Esophagus (tissue), 2 donors: ENCODE data around the gene PRSS1. TPM values are rescaled to one million over a fixed set of nuclear protein-coding genes. Genes with fewer than 3 reads are reported as not detected.
"Not testable (repeated sequence)": the region's sequence is repeated elsewhere in the genome, so short reads cannot be mapped to it uniquely, and the experiment has no call there.

Experiments
- H3K27ac ChIP-seq, 2 donors: one replicate each; pipeline ENCODE4 v1.5.1; 2013; ENCODE audit warnings: low read depth in 2 of 2, mild to moderate bottlenecking in 2 of 2, inconsistent platforms in 1 of 2, low read length in 1 of 2, moderate library complexity in 1 of 2
- H3K27me3 ChIP-seq, 2 donors: one replicate each; pipeline ENCODE4 v1.6.1; 2013; ENCODE audit warnings: low read length in 2 of 2, control low read depth in 1 of 2, mild to moderate bottlenecking in 1 of 2; ENCODE audit not compliant: insufficient read depth in 2 of 2, control insufficient read depth in 1 of 2
- H3K36me3 ChIP-seq, 2 donors: one replicate each; pipeline ENCODE4 v1.6.1; 2013; ENCODE audit warnings: low read length in 1 of 2; ENCODE audit not compliant: control insufficient read depth in 2 of 2, insufficient read depth in 2 of 2
- H3K4me1 ChIP-seq, 2 donors: one replicate each; pipeline ENCODE4 v1.6.1; 2013; ENCODE audit warnings: low read length in 1 of 2; ENCODE audit not compliant: control insufficient read depth in 2 of 2, insufficient read depth in 2 of 2
- H3K4me3 ChIP-seq, 2 donors: one replicate each; pipeline ENCODE4 v1.5.1; 2013; ENCODE audit warnings: low read length in 2 of 2, mild to moderate bottlenecking in 2 of 2, low read depth in 1 of 2, moderate library complexity in 1 of 2
- H3K9me3 ChIP-seq, 2 donors: one replicate each; pipeline ENCODE4 v1.6.1; 2013; ENCODE audit warnings: mild to moderate bottlenecking in 2 of 2, low read depth in 1 of 2, low read length in 1 of 2, moderate library complexity in 1 of 2; ENCODE audit not compliant: control insufficient read depth in 2 of 2, insufficient read depth in 1 of 2
- WGBS, 2 donors: extraction: QIAGEN DNeasy Blood & Tissue Kit; methylation state at CpG; one replicate each; pipeline ENCODE4 v1.1.7; 2013; 5-methylcytosine and 5-hydroxymethylcytosine counted together
- polyA plus RNA-seq, 2 donors: library from polyadenylated mRNA; stranded (reverse); fragments of 200-250 nt; gene quantifications; one replicate each; pipeline ENCODE4 v1.2.3, GENCODE V29; 2013
- donor health status: healthy with polysubstance abuse.
- donor health status: Bipolar disorder and iron deficiency.

The PRSS1 gene
- polyA plus RNA-seq = 1 to 10 TPM in 1 of 2 donors, under 1 TPM in 1; 0.59 to 3.0 TPM

DNA sequence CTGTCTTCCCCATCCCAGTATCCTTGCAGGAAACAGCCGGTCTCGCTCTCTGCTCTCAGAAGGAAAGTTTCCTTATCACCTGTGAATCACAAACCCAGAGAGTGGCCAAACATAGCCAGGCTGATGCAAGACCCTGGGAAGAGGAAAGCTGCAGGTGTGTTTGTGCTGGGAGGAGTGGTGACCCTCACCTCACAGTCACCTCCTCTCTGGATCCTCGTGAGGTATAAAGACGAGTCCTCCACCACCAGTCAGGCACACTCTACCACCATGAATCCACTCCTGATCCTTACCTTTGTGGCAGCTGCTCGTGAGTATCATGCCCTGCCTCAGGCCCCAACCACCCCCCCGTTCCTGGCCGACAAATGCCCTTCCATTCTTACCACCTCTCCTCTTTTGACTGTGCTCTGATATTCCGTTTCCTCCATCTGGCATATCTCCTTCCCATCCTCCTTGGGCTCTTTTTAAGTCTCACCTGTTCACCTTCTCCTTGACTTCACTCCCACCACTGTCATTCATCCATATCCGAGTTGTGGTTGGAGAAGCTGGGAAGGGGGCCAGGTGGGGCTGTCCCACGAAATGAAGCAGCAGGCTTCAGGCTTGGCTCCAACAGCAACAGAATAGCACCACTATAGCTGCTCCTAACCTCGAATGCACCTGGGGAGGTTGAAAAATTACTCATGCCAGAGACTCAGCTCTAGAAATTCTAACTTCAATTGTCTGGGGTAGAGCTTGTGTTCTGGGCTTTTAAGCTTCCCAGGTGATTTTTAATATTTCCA lies at the start of gene PRSS1:
Gene PRSS1 (plus strand): TSS at position 255 of the 776 bp plus-strand sequence. CDS start 13 bp downstream, at position 268.
- WGBS, 2 donors = 53 to 55% methylated on average over 11 of the region's 11 CpGs
- no peaks in the 10 kb centered on the region for H3K36me3 ChIP-seq

DNA sequence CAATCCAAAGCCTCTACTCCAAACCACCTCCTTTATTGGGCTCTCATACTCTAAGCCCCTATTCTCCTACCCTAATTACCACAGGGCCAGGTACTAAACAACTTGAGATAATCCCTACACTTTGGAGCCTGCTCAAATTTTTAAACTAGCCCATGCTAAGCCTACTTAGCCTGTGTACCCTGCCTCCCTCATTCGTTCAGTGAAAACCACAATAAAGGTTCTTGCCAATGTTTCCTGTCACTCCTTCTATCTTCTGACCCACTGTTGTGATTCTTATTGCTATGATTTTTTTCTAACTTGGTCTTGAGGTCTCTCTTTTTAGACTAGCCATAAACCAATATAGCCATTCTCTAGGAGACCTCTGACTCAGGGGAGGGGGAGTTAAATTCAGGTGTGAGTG lies 48.3 kb upstream of the PRSS1 start:
- WGBS, 2 donors = 45 to 49% methylated on average over 1 of the region's 1 CpG

More for the DNA sequence above, at the start of gene PRSS1:
- H3K4me3 ChIP-seq = no peak within 1 kb of the TSS
- no peaks in the 10 kb centered on the region for H3K9me3 ChIP-seq
- H3K27ac ChIP-seq = no peak within 1 kb of the TSS
- H3K4me1 ChIP-seq = peaks cover 0 to 2% of the 10 kb centered on the region in 2 donors
- H3K27me3 ChIP-seq = no peaks in the 10 kb centered on the region

DNA sequence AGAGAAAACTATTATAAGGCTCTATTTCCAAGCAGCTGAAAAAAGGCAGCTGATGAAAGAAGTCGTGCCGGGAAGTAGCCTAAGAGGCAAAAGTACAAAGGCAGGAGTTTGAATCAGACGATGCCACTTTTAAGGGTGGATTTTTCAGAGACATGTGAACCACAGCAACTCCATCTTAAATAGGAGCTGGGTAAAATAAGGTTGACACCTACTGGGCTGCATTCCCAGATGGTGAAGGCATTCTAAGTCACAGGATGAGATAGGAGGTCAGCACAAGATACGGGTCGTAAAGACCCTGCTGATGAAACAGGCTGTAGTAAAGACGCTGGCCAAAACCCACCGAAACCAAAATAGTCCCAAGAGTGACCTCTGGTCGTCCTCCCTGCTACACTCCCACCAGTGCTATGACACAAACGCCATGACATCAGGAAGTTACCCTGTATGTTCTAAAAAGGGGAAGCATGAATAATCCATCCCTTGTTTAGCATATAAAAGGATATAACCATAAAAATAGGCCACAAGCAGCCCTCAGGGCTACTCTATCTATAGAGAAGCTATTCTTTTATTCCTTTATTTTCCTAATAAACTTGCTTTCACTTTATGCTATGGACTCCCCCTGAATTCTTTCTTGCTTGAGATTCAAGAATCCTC lies 45.5 kb upstream of the PRSS1 start:
- no peaks in the 10 kb centered on the region for H3K36me3 ChIP-seq
- H3K27ac ChIP-seq = no peak overlapping the region
- WGBS, 2 donors = 68 to 84% methylated on average over 9 of the region's 9 CpGs
- H3K4me1 ChIP-seq = no peaks in the 10 kb centered on the region
- H3K27me3 ChIP-seq = no peaks in the 10 kb centered on the region
- no peak overlapping the region for H3K4me3 ChIP-seq
- H3K9me3 ChIP-seq = peaks cover 0 to 2% of the 10 kb centered on the region in 2 donors

More for the DNA sequence above, 48.3 kb upstream of the PRSS1 start:
- H3K27me3 ChIP-seq, H3K4me1 ChIP-seq, H3K27ac ChIP-seq, H3K9me3 ChIP-seq, H3K36me3 ChIP-seq, H3K4me3 ChIP-seq: not testable (repeated sequence)

DNA sequence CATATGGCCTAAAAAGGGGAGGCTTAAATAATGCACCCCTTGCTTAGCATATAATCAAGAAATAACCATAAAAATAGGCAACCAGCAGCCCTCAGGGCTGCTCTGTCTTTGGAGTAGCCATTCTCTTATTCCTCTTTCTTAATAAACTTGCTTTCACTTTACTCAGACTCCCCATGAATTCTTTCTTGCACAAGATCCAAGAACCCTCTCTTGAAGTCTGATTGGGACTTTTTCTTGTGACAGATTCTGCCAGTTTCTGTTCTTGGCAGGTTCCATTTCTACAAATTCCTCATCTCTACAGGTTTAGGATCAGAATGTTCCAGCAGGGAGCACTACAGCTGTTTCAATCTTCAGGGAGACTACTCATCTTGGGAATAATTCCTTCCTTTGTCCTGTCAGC lies 40.5 kb upstream of the PRSS1 start:
- H3K27me3 ChIP-seq, H3K36me3 ChIP-seq, H3K4me1 ChIP-seq, H3K4me3 ChIP-seq, H3K9me3 ChIP-seq, H3K27ac ChIP-seq: not testable (repeated sequence)

DNA sequence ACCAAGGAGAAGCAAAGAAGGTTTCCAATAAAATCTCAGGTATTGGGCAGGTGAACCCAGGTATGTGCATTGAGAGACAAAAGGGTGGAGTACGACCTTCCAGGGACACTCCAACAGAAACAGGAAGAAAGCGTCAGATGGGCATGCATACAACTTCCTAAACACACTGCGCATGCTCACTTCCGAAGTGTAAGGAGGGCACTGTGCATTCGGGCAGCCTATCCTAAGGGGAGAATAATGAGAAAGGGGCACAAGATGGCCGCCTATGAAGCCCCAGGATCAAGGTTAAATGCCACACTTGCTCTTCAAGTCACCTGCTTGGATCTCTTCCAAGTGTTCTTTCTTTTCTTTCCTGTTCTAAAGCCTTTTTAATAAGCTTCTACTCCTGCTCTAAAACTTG lies 39.4 kb upstream of the PRSS1 start:
- no peaks in the 10 kb centered on the region for H3K4me1 ChIP-seq
- H3K27me3 ChIP-seq = no peaks in the 10 kb centered on the region
- WGBS, 2 donors = 71 to 76% methylated on average over 6 of the region's 6 CpGs
- no peak overlapping the region for H3K27ac ChIP-seq
- no peaks in the 10 kb centered on the region for H3K36me3 ChIP-seq
- no peaks in the 10 kb centered on the region for H3K9me3 ChIP-seq
- H3K4me3 ChIP-seq = no peak overlapping the region

DNA sequence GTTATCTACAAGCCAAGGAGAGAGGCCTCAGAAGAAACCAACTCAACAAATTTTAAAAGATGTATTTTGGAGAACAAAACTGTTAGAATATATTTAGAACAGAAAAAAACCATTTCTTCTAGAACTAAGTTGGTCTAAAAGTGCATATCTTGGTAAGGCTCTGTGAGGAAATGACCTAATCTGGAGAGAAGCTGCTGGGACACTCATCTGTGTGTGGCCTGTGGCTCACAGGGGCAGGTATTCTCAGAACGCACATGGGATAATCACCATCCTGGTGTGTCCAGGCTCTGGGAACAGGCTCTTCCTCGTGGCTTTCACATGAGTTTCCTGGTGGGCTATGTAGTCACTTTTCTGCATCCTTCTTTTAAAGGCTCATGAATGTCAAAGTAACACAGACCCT lies 38.1 kb upstream of the PRSS1 start:
- Histone ChIP-seq H3K36me3 (no peaks in the 10 kb centered on the region), H3K4me3 (no peak overlapping the region), H3K9me3 (no peaks in the 10 kb centered on the region), H3K4me1 (no peaks in the 10 kb centered on the region), H3K27ac (no peak overlapping the region), H3K27me3 (no peaks in the 10 kb centered on the region)
- WGBS, 2 donors = 51% methylated on average over 2 of the region's 2 CpGs

DNA sequence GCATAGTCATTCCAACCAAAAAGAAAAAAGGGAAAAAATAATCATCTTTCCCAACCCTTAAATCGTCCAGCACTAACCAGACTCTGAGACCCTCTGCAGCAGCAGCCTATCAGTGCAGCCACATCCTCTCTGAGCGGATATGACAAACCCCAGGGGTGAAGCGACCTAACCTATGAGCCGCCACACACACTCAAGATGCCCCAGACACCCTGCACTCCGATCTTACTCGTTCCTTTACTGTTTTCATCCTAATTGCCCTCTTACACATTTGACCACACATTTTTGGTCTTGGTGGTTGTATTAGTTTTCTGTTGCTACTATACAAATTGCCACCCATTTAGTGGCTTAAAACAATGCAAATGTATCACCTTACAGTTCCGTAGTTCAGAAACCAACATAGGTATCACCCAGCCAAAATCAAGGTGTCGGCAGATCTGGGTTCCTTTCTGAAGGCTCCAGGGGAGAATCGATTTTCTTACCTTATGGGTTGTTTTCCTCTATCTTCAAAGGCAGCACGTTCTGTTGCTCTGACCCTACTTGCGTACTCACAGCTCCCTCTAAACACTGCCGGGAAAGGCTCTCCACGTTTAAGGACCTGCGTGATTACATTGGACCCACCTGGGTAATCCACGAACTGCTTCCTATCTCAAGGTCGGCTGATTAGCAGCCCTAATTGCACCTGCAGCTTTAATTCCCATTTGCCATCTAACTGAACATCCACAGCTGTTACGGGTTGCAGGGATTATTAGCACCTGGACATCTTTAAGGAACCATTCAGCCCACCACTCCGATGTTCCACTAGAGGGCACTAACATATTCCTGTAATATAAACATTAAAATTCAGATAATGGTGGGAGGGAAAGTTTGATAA lies 37.3 kb upstream of the PRSS1 start:
- no peaks in the 10 kb centered on the region for H3K4me1 ChIP-seq
- no peaks in the 10 kb centered on the region for H3K27me3 ChIP-seq
- 43 to 62% methylated on average over 18 of the region's 18 CpGs for WGBS, 2 donors
- H3K9me3 ChIP-seq = no peaks in the 10 kb centered on the region
- H3K36me3 ChIP-seq = no peaks in the 10 kb centered on the region
- no peak overlapping the region for H3K4me3 ChIP-seq
- H3K27ac ChIP-seq = no peak overlapping the region

DNA sequence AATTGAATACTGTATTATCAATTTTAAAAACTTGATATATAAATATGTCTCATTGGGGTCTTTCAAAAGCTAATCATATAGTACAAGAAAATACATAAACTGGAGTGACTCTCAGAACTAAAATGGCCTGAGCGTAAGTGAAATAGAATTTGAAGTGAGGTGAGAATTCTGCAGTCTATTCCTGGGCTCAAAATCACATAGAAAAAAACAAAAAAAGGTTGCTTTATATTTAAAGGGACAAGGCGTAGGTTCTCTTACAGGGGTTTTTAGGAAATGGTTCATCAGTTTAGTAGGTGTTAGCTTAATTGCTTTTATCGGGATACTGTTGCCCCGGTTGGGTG lies 36.7 kb upstream of the PRSS1 start:
- Histone ChIP-seq H3K4me3 (no peak overlapping the region), H3K27ac (no peak overlapping the region), H3K36me3 (no peaks in the 10 kb centered on the region), H3K9me3 (no peaks in the 10 kb centered on the region), H3K4me1 (no peaks in the 10 kb centered on the region), H3K27me3 (no peaks in the 10 kb centered on the region)
- 81 to 86% methylated on average over 4 of the region's 4 CpGs for WGBS, 2 donors

DNA sequence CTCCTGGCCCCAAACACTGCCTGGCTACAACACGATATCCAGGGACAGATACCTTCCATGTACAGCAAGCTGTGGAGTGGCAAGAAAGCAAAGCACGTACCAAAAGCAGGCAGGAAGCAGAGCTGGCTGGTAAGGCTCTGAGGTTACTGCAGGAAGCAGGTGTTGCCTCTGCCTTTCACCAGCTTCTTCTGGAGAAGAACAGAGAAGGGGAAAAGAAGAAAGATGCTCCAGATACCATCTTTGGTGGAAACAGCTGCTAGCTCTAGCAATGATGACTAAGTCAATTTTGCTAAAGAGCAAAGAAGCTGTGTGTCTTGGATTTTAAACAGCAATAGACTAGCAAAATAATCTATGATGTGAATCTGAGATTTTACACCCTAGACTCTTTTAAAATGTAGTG lies 34.9 kb upstream of the PRSS1 start:
- no peaks in the 10 kb centered on the region for H3K27me3 ChIP-seq
- H3K4me1 ChIP-seq = no peaks in the 10 kb centered on the region
- no peak overlapping the region for H3K27ac ChIP-seq
- no peaks in the 10 kb centered on the region for H3K9me3 ChIP-seq
- no peaks in the 10 kb centered on the region for H3K36me3 ChIP-seq
- 53 to 55% methylated on average over 2 of the region's 2 CpGs for WGBS, 2 donors
- no peak overlapping the region for H3K4me3 ChIP-seq
